H1 (cell line): ENCODE measurements around the gene RALGAPB.

ENCODE experiments used
- CHD2 ChIP-seq: IDR thresholded peaks from 2 replicates; pipeline ENCODE4 v1.6.1; 2012; ENCODE audit warnings: low read length, improper control_type of control experiment
- CHD7 ChIP-seq: fragments of 300-600 bp; sonication (generic); IDR thresholded peaks from 2 replicates; pipeline ENCODE4 v1.7.1; 2012; ENCODE audit warnings: low read length, moderate library complexity, mild to moderate bottlenecking, inconsistent platforms; ENCODE audit not compliant: insufficient replicate concordance
- CTCF ChIP-seq, 3 experiments: IDR thresholded peaks; 1 replicate in 2 of 3; 2 replicates in 1 of 3; pipeline versions ENCODE4 v1.5.1 to v1.6.1; 2011; ENCODE audit warnings: low read length in 3 of 3, mild to moderate bottlenecking in 3 of 3, inconsistent platforms in 2 of 3, low read depth in 1 of 3, moderate library complexity in 1 of 3; ENCODE audit not compliant: insufficient read depth in 1 of 3; ENCODE audit errors: control extremely low read depth in 1 of 3
- EZH2 ChIP-seq: fragments of 200-600 bp; sonication (generic); IDR thresholded peaks from 2 replicates; pipeline ENCODE4 v1.7.1; 2012; ENCODE audit warnings: low read depth, mild to moderate bottlenecking, moderate library complexity, low read length, inconsistent platforms; ENCODE audit not compliant: severe bottlenecking
- GABPA ChIP-seq: IDR thresholded peaks from 2 replicates; pipeline ENCODE4 v1.6.1; 2011; ENCODE audit warnings: mild to moderate bottlenecking, low read length, moderate library complexity, borderline replicate concordance; ENCODE audit not compliant: insufficient read depth
- MAFK ChIP-seq: IDR thresholded peaks from 2 replicates; pipeline ENCODE4 v1.6.1; 2012; ENCODE audit warnings: low read depth, mild to moderate bottlenecking, improper control_type of control experiment, low read length
- NRF1 ChIP-seq: IDR thresholded peaks from 2 replicates; pipeline ENCODE4 v1.6.1; 2011; ENCODE audit warnings: mild to moderate bottlenecking, low read depth, low read length, improper control_type of control experiment
- POLR2A ChIP-seq, 2 experiments: IDR thresholded peaks; 1 replicate in 1 of 2; 2 replicates in 1 of 2; pipeline ENCODE4 v1.6.1; 2011; ENCODE audit warnings: low read depth in 2 of 2, low read length in 2 of 2, mild to moderate bottlenecking in 2 of 2; ENCODE audit errors: control extremely low read depth in 1 of 2
- RAD21 ChIP-seq, 2 experiments: IDR thresholded peaks in 1 of 2; conservative IDR thresholded peaks in 1 of 2; 2 replicates each; pipeline ENCODE4 v1.6.1; 2011; ENCODE audit warnings: low read depth in 2 of 2, low read length in 2 of 2, improper control_type of control experiment in 1 of 2, inconsistent platforms in 1 of 2, mild to moderate bottlenecking in 1 of 2, moderate library complexity in 1 of 2
- RFX5 ChIP-seq: IDR thresholded peaks from 2 replicates; pipeline ENCODE4 v1.6.1; 2011; ENCODE audit warnings: low read depth, low read length, improper control_type of control experiment, borderline replicate concordance
- RNF2 ChIP-seq: fragments of 200-900, 300-1000 bp; sonication (generic); IDR thresholded peaks from 2 replicates; pipeline ENCODE4 v1.7.1; 2016; ENCODE audit warnings: borderline replicate concordance, low read depth, mild to moderate bottlenecking, antibody characterized with exemption, low read length; ENCODE audit not compliant: poor library complexity, severe bottlenecking; ENCODE audit errors: missing control alignments
- SIN3A ChIP-seq, 2 experiments: IDR thresholded peaks in 1 of 2; conservative IDR thresholded peaks in 1 of 2; 2 replicates each; pipeline ENCODE4 v1.6.1; 2011 to 2012; ENCODE audit warnings: low read length in 2 of 2, improper control_type of control experiment in 1 of 2, low read depth in 1 of 2, mild to moderate bottlenecking in 1 of 2
- TBP ChIP-seq: IDR thresholded peaks from 2 replicates; pipeline ENCODE4 v1.6.1; 2011; ENCODE audit warnings: low read depth, low read length, improper control_type of control experiment

GRCh38 chr20:38603286-38603685, 130.6 kb downstream of the RALGAPB start:
- no peak for TF ChIP-seq RFX5
- TF ChIP-seq CTCF (IDR thresholded peaks at IDR 0.05; ENCODE audit: control extremely low read depth in 1 of 3, insufficient read depth in 1 of 3, low read depth in 1 of 3, low read length in 3 of 3), result no peak
- no peak for TF ChIP-seq MAFK
- no peak for TF ChIP-seq TBP
- no peak for TF ChIP-seq EZH2
- TF ChIP-seq POLR2A (IDR thresholded peaks at IDR 0.05; ENCODE audit: control extremely low read depth in 1 of 2, low read depth in 2 of 2, low read length in 2 of 2), result no peak
- TF ChIP-seq CHD2, result no peak
- no peak for TF ChIP-seq RAD21 (IDR thresholded peaks at IDR 0.05 in 1 of 2, conservative IDR thresholded peaks at IDR 0.05 in 1 of 2; ENCODE audit: low read depth in 2 of 2, low read length in 2 of 2)
- TF ChIP-seq SIN3A (conservative IDR thresholded peaks at IDR 0.05 in 1 of 2, IDR thresholded peaks at IDR 0.05 in 1 of 2; ENCODE audit: low read depth in 1 of 2, low read length in 2 of 2), result no peak
- no peak for TF ChIP-seq RNF2
- no peak for TF ChIP-seq CHD7
- no peak for TF ChIP-seq NRF1
- no peak for TF ChIP-seq GABPA
